ENCODE data around the gene ZNF275. TPM values are rescaled to one million over a fixed set of nuclear protein-coding genes. Genes with fewer than 3 reads are reported as not detected.

Gene ZNF275
- total RNA-seq, 1 experiment from 2014 or later = 2.9 TPM

- in situ Hi-C loops (cut with HindIII; ENCODE audit: low sequenced_read_pairs) = no loop called here
- DNase-seq (ENCODE audit: low spot score) = no peak
Measured at GRCh38 chrX:153349952-153350351, 16.0 kb downstream of the ZNF275 start.

GRCh38 chrX:153351981-153352380, 18.0 kb downstream of the ZNF275 start:
- in situ Hi-C loops (cut with HindIII; ENCODE audit: low sequenced_read_pairs) = no loop called here
- no peak for DNase-seq (ENCODE audit: low spot score)

GRCh38 chrX:153352858-153353257, 18.9 kb downstream of the ZNF275 start:
- in situ Hi-C loops (cut with HindIII; ENCODE audit: low sequenced_read_pairs) = no loop called here
- DNase-seq (ENCODE audit: low spot score) = no peak

GRCh38 chrX:153353416-153353815, 19.5 kb downstream of the ZNF275 start:
- DNase-seq (ENCODE audit: low spot score) = no peak
- in situ Hi-C loops (cut with HindIII; ENCODE audit: low sequenced_read_pairs) = no loop called here

- no peak for DNase-seq (ENCODE audit: low spot score)
Measured at GRCh38 chrX:153357877-153358276, 23.9 kb downstream of the ZNF275 start.

GRCh38 chrX:153361781-153362397, 27.9 kb downstream of the ZNF275 start:
- in situ Hi-C loops (cut with HindIII; ENCODE audit: low sequenced_read_pairs) = no loop called here
- DNase-seq (ENCODE audit: low spot score) = no peak

More at GRCh38 chrX:153357877-153358276, 23.9 kb downstream of the ZNF275 start:
- in situ Hi-C loops (cut with HindIII; ENCODE audit: low sequenced_read_pairs) = no loop called here

- in situ Hi-C loops (cut with HindIII; ENCODE audit: low sequenced_read_pairs) = no loop called here
- no peak for DNase-seq (ENCODE audit: low spot score)
Measured at GRCh38 chrX:153365670-153366069, 31.7 kb downstream of the ZNF275 start.

- no peak for DNase-seq (ENCODE audit: low spot score)
- in situ Hi-C loops (cut with HindIII; ENCODE audit: low sequenced_read_pairs) = no loop called here
Measured at GRCh38 chrX:153366119-153366518, 32.2 kb downstream of the ZNF275 start.

- DNase-seq (ENCODE audit: low spot score) = no peak
- in situ Hi-C loops (cut with HindIII; ENCODE audit: low sequenced_read_pairs) = no loop called here
Measured at GRCh38 chrX:153366878-153367538, 33.1 kb downstream of the ZNF275 start.

- DNase-seq (ENCODE audit: low spot score) = no peak
- in situ Hi-C loops (cut with HindIII; ENCODE audit: low sequenced_read_pairs) = no loop called here
Measured at GRCh38 chrX:153370293-153371055, 36.5 kb downstream of the ZNF275 start.

GRCh38 chrX:153371256-153371655, 37.3 kb downstream of the ZNF275 start:
- in situ Hi-C loops (cut with HindIII; ENCODE audit: low sequenced_read_pairs) = no loop called here
- no peak for DNase-seq (ENCODE audit: low spot score)

- no peak for DNase-seq (ENCODE audit: low spot score)
- in situ Hi-C loops (cut with HindIII; ENCODE audit: low sequenced_read_pairs) = no loop called here
Measured at GRCh38 chrX:153372949-153373348, 39.0 kb downstream of the ZNF275 start.

GRCh38 chrX:153374426-153374825, 40.5 kb downstream of the ZNF275 start:
- in situ Hi-C loops (cut with HindIII; ENCODE audit: low sequenced_read_pairs) = no loop called here
- DNase-seq (ENCODE audit: low spot score) = no peak

GRCh38 chrX:153375571-153375970, 41.6 kb downstream of the ZNF275 start:
- in situ Hi-C loops (cut with HindIII; ENCODE audit: low sequenced_read_pairs) = no loop called here

GRCh38 chrX:153377727-153378126, 43.8 kb downstream of the ZNF275 start:
- in situ Hi-C loops (cut with HindIII; ENCODE audit: low sequenced_read_pairs) = no loop called here
- DNase-seq (ENCODE audit: low spot score) = no peak

More at GRCh38 chrX:153375571-153375970, 41.6 kb downstream of the ZNF275 start:
- DNase-seq (ENCODE audit: low spot score) = no peak

GRCh38 chrX:153378607-153379006, 44.7 kb downstream of the ZNF275 start:
- DNase-seq (ENCODE audit: low spot score) = no peak
- in situ Hi-C loops (cut with HindIII; ENCODE audit: low sequenced_read_pairs) = no loop called here

GRCh38 chrX:153379508-153379907, 45.6 kb downstream of the ZNF275 start:
- in situ Hi-C loops (cut with HindIII; ENCODE audit: low sequenced_read_pairs) = no loop called here
- DNase-seq (ENCODE audit: low spot score) = no peak

- DNase-seq (ENCODE audit: low spot score) = no peak
- in situ Hi-C loops (cut with HindIII; ENCODE audit: low sequenced_read_pairs) = no loop called here
Measured at GRCh38 chrX:153379971-153380581, 46.1 kb downstream of the ZNF275 start.

- DNase-seq (ENCODE audit: low spot score) = no peak
- in situ Hi-C loops (cut with HindIII; ENCODE audit: low sequenced_read_pairs) = no loop called here
Measured at GRCh38 chrX:153380691-153381090, 46.7 kb downstream of the ZNF275 start.

Measured in G401 (cell line).